HCT116 (cell line): ENCODE measurements around the gene ANO4. TPM values are rescaled to one million over a fixed set of nuclear protein-coding genes. Genes with fewer than 3 reads are reported as not detected.

ENCODE experiments used
- ATAC-seq: fragments of 200-7000 bp; cut with Tn5 transposase; 2 replicates; pipeline ENCODE4 v1.9.1; 2020; ENCODE audit warnings: mild to moderate bottlenecking, moderate library complexity
- BruUV-seq: library from RNA; stranded (reverse); fragments of 400-500 nt; replicated peaks from 2 replicates; lab custom pipeline; 2021; lab: Mats Ljungman, UMichigan
- CTCF ChIA-PET: fragments of 300-600 bp; sonication (Branson Sonifier 250); formaldehyde crosslinking; loops from one replicate; lab custom pipeline; 2021; ENCODE audit warnings: antibody characterized with exemption; lab: Charles Lee
- POLR2A ChIA-PET: fragments of 300-600, 350-600 bp; sonication (Branson Sonifier 250); formaldehyde crosslinking; loops from one replicate; lab custom pipeline; 2021; ENCODE audit warnings: antibody characterized with exemption; lab: Charles Lee
- RAD21 ChIA-PET, 2 experiments: fragments of 300-600 bp; sonication (Branson Sonifier 250); formaldehyde crosslinking; loops; one replicate each; lab custom pipeline; 2023; ENCODE audit warnings: low total read pairs in 2 of 2; ENCODE audit not compliant: uncharacterized antibody in 2 of 2, unreplicated experiment in 2 of 2, low non-redundant PET in 1 of 2; lab: Charles Lee
- DNase-seq: peaks from one replicate; pipeline ENCODE4 v3.0.0-alpha.2; 2010; ENCODE audit warnings: low read depth, low spot score
- H2AFZ ChIP-seq: fragments of 200-600 bp; shearing (Covaris generic), sonication (generic); 2 replicates; pipeline ENCODE4 v1.6.1; 2017; ENCODE audit warnings: low read depth, mixed run types, mixed read lengths, antibody characterized with exemption, low read length; ENCODE audit not compliant: poor library complexity, severe bottlenecking
- H3K27ac ChIP-seq: 2 replicates; pipeline ENCODE4 v1.5.1; 2012; ENCODE audit warnings: low read depth, low read length
- H3K27me3 ChIP-seq: fragments of 200-600 bp; sonication (generic); 2 replicates; pipeline ENCODE4 v1.6.1; 2016; ENCODE audit warnings: mixed run types, low read length, mixed read lengths; ENCODE audit not compliant: insufficient read depth
- H3K36me3 ChIP-seq, 2 experiments: fragments of 200-500 bp in 1 of 2; fragments of 200-600 bp in 1 of 2; sonication (Bioruptor generic) in 1 of 2; sonication (generic) in 1 of 2; 2 replicates each; pipeline versions ENCODE4 v1.5.1 to v1.6.1; 2014 to 2016; ENCODE audit warnings: low read length in 2 of 2, inconsistent platforms in 1 of 2, mixed read lengths in 1 of 2, mixed run types in 1 of 2; ENCODE audit not compliant: insufficient read depth in 2 of 2, control insufficient read depth in 1 of 2
- H3K4me1 ChIP-seq, 2 experiments: fragments of 200-600 bp in 1 of 2; sonication (generic) in 1 of 2; 2 replicates each; pipeline versions ENCODE4 v1.5.1 to v1.6.1; 2012 to 2017; ENCODE audit warnings: low read length in 2 of 2, inconsistent platforms in 1 of 2, mild to moderate bottlenecking in 1 of 2, mixed read lengths in 1 of 2, mixed run types in 1 of 2, moderate library complexity in 1 of 2; ENCODE audit not compliant: insufficient read depth in 2 of 2, control insufficient read depth in 1 of 2
- H3K4me2 ChIP-seq: fragments of 200-600 bp; sonication (generic); 2 replicates; pipeline ENCODE4 v1.6.1; 2017; ENCODE audit warnings: mixed run types, low read length, mixed read lengths
- H3K4me3 ChIP-seq, 2 experiments: fragments of 200-600 bp in 1 of 2; sonication (generic) in 1 of 2; replicated peaks in 1 of 2; 2 replicates each; pipeline ENCODE4 v1.5.1; 2011 to 2016; ENCODE audit warnings: low read length in 2 of 2, control low read depth in 1 of 2, low read depth in 1 of 2, mild to moderate bottlenecking in 1 of 2, mixed read lengths in 1 of 2, mixed run types in 1 of 2
- H3K79me2 ChIP-seq: fragments of 200-600 bp; sonication (generic); 2 replicates; pipeline ENCODE4 v1.6.1; 2017; ENCODE audit warnings: mild to moderate bottlenecking, mixed run types, low read length, moderate library complexity, mixed read lengths; ENCODE audit not compliant: insufficient read depth
- H3K9ac ChIP-seq: fragments of 200-600 bp; sonication (generic); 2 replicates; pipeline ENCODE4 v1.6.1; 2016; ENCODE audit warnings: low read length, mixed read lengths
- H3K9me2 ChIP-seq: fragments of 200-600 bp; sonication (generic), shearing (Covaris generic); 2 replicates; pipeline ENCODE4 v1.6.1; 2017; ENCODE audit warnings: mixed run types, mild to moderate bottlenecking, moderate library complexity; ENCODE audit not compliant: insufficient read depth
- H3K9me3 ChIP-seq, 2 experiments: fragments of 200-500 bp in 1 of 2; fragments of 200-600 bp in 1 of 2; sonication (Bioruptor generic) in 1 of 2; sonication (generic) in 1 of 2; 2 replicates each; pipeline ENCODE4 v1.6.1; 2014 to 2017; ENCODE audit warnings: low read length in 2 of 2, mixed read lengths in 2 of 2, inconsistent platforms in 1 of 2, low read depth in 1 of 2, mild to moderate bottlenecking in 1 of 2, mixed run types in 1 of 2, moderate library complexity in 1 of 2; ENCODE audit not compliant: control insufficient read depth in 1 of 2, insufficient read depth in 1 of 2
- H4K20me1 ChIP-seq: fragments of 200-600 bp; sonication (generic), shearing (Covaris generic); 2 replicates; pipeline ENCODE4 v1.6.1; 2017; ENCODE audit warnings: mixed run types, mild to moderate bottlenecking, moderate library complexity; ENCODE audit not compliant: insufficient read depth
- ATF3 ChIP-seq: IDR thresholded peaks from 2 replicates; pipeline ENCODE4 v1.6.1; 2012
- CEBPB ChIP-seq: IDR thresholded peaks from 2 replicates; pipeline ENCODE4 v1.6.1; 2012; ENCODE audit warnings: low read depth
- EGR1 ChIP-seq: IDR thresholded peaks from 2 replicates; pipeline ENCODE4 v1.6.1; 2012; ENCODE audit warnings: low read depth
- EZH2phosphoT487 ChIP-seq: fragments of 200-600 bp; IDR thresholded peaks from 2 replicates; pipeline ENCODE4 v1.6.1; 2018; ENCODE audit warnings: antibody characterized with exemption, borderline replicate concordance
- JUND ChIP-seq: IDR thresholded peaks from 2 replicates; pipeline ENCODE4 v1.6.1; 2012
- SRF ChIP-seq: IDR thresholded peaks from 2 replicates; pipeline ENCODE4 v1.6.1; 2012; ENCODE audit warnings: low read depth
- TCF7L2 ChIP-seq: IDR thresholded peaks from 2 replicates; pipeline ENCODE4 v1.7.0; 2011; ENCODE audit warnings: borderline replicate concordance, inconsistent platforms; ENCODE audit not compliant: insufficient read depth, insufficient read length; ENCODE audit errors: extremely low read depth
- ZBTB33 ChIP-seq: IDR thresholded peaks from 2 replicates; pipeline ENCODE4 v1.6.1; 2011; ENCODE audit warnings: mild to moderate bottlenecking, low read length, moderate library complexity; ENCODE audit not compliant: insufficient replicate concordance; ENCODE audit errors: extremely low read depth
- intact Hi-C: fragments of 100-400 bp; cut with micrococcal nuclease; formaldehyde crosslinking; loops from 2 replicates; pipeline ENCODE4 v1.10.0; 2022
- total RNA-seq: library from RNA; stranded (reverse); gene quantifications from one replicate; pipeline ENCODE4 v1.2.1, GENCODE V29; 2021; ENCODE audit not compliant: unreplicated experiment

ANO4 gene
- total RNA-seq, 1 experiment from 2014 or later, result 1.7 TPM

- BruUV-seq, result no TSS peak
- H3K27me3 ChIP-seq, result no peaks in the 10 kb centered on the region
- ChIA-PET CTCF (no interaction called here), RAD21 (no interaction called here), POLR2A (no interaction called here)
- intact Hi-C loops, result no loop called here
- no peaks in the 10 kb centered on the region for H3K79me2 ChIP-seq
- H3K4me2 ChIP-seq, result no peak overlapping the region
- DNase-seq, result no peak
- H3K9ac ChIP-seq, result no peak overlapping the region
- H4K20me1 ChIP-seq, result no peaks in the 10 kb centered on the region
- no peaks in the 10 kb centered on the region for H3K36me3 ChIP-seq
- no peaks in the 10 kb centered on the region for H3K9me2 ChIP-seq
- no peak overlapping the region for H3K4me3 ChIP-seq
- H3K4me1 ChIP-seq, result peaks cover 16 to 18% of the 10 kb centered on the region in 2 experiments; a peak in 3 of 4 replicates
- H3K27ac ChIP-seq, result no peak overlapping the region
- no peaks in the 10 kb centered on the region for H3K9me3 ChIP-seq
- ATAC-seq, result no peak
- TF ChIP-seq ATF3 (no peak), EZH2phosphoT487 (no peak)
- no peak overlapping the region for H2AFZ ChIP-seq
These were observed 253.1 kb downstream of the ANO4 start for GRCh38 chr12:101047652-101048051.

- CTCF ChIA-PET, result no interaction called here
- intact Hi-C loops, result no loop called here
- no peak for ATAC-seq
These were observed 256.1 kb downstream of the ANO4 start for GRCh38 chr12:101050631-101051030.

More at GRCh38 chr12:101050631-101051030, 256.1 kb downstream of the ANO4 start:
- H3K27ac ChIP-seq, result no peak overlapping the region
- H4K20me1 ChIP-seq, result no peaks in the 10 kb centered on the region
- TF ChIP-seq ZBTB33 (no peak), JUND (no peak), EGR1 (no peak), TCF7L2 (no peak), SRF (no peak), CEBPB (no peak)
- H3K9ac ChIP-seq, result no peak overlapping the region
- peaks cover 19 to 24% of the 10 kb centered on the region in 2 experiments; a peak in 3 of 4 replicates for H3K4me1 ChIP-seq
- no peak overlapping the region for H2AFZ ChIP-seq
- POLR2A ChIA-PET, result interaction anchor here (0.9 kb wide), 1 partner anchor 12 kb away, joined by 3 read pairs; no protein-coding TSS in a partner anchor
- RAD21 ChIA-PET, result no interaction called here
- H3K9me3 ChIP-seq, result no peaks in the 10 kb centered on the region
- no peaks in the 10 kb centered on the region for H3K79me2 ChIP-seq
- no peaks in the 10 kb centered on the region for H3K36me3 ChIP-seq
- H3K4me2 ChIP-seq, result no peak overlapping the region
- no peaks in the 10 kb centered on the region for H3K27me3 ChIP-seq
- H3K9me2 ChIP-seq, result no peaks in the 10 kb centered on the region
- H3K4me3 ChIP-seq, result no peak overlapping the region
- no TSS peak for BruUV-seq
- DNase-seq, result no peak
